H1 (cell line): ENCODE results near the gene PPP1R15B. TPM values are rescaled to one million over a fixed set of nuclear protein-coding genes. Genes with fewer than 3 reads are reported as not detected.

Experiments used
- CTCF ChIA-PET: fragments of 300-600 bp; sonication (Branson Sonifier 250); formaldehyde crosslinking; loops from one replicate; lab custom pipeline; 2021; ENCODE audit not compliant: partially characterized antibody; lab: Charles Lee
- POLR2A ChIA-PET: fragments of 300-600 bp; sonication (Branson Sonifier 250); formaldehyde crosslinking; loops from one replicate; lab custom pipeline; 2021; ENCODE audit warnings: inconsistent platforms; ENCODE audit not compliant: partially characterized antibody; lab: Charles Lee
- DNase-seq, 2 experiments: peaks; one replicate each; pipeline versions ENCODE4 v3.0.0 to v3.0.0-alpha.2; 2010 to 2022; ENCODE audit warnings: low spot score in 2 of 2, low read depth in 1 of 2, mixed read lengths in 1 of 2
- FAIRE-seq: peaks from 2 replicates; lab custom pipeline; 2011; peaks lifted over from hg19 to GRCh38; lab: Jason Lieb, UNC
- H2AFZ ChIP-seq: 2 replicates; pipeline ENCODE4 v1.8.1; 2012; ENCODE audit warnings: low read length, inconsistent platforms
- H2AK5ac ChIP-seq: 2 replicates; pipeline ENCODE4 v1.6.1; 2013; ENCODE audit warnings: low read depth, low read length
- H2BK120ac ChIP-seq: replicated peaks from 2 replicates; pipeline ENCODE3; 2013; ENCODE audit warnings: low read depth, low read length, inconsistent platforms
- H2BK12ac ChIP-seq: 2 replicates; pipeline ENCODE4 v1.6.1; 2013; ENCODE audit warnings: low read depth, low read length
- H2BK15ac ChIP-seq: 2 replicates; pipeline ENCODE4 v1.6.1; 2013; ENCODE audit warnings: low read length
- H2BK20ac ChIP-seq: 2 replicates; pipeline ENCODE4 v1.6.1; 2013; ENCODE audit warnings: low read length
- H2BK5ac ChIP-seq: 2 replicates; pipeline ENCODE4 v1.6.1; 2013; ENCODE audit warnings: low read depth, low read length
- H3K14ac ChIP-seq: 2 replicates; pipeline ENCODE4 v1.6.1; 2013; ENCODE audit warnings: inconsistent platforms; ENCODE audit not compliant: insufficient read length
- H3K18ac ChIP-seq: 2 replicates; pipeline ENCODE4 v1.6.1; 2013; ENCODE audit warnings: low read length; ENCODE audit errors: extremely low read depth
- H3K23ac ChIP-seq: 2 replicates; pipeline ENCODE4 v1.6.1; 2013; ENCODE audit warnings: inconsistent platforms; ENCODE audit not compliant: insufficient read length
- H3K23me2 ChIP-seq: 2 replicates; pipeline ENCODE4 v1.6.1; 2013; ENCODE audit warnings: low read depth, low read length
- H3K27ac ChIP-seq: 2 replicates; pipeline ENCODE4 v1.6.1; 2011; ENCODE audit warnings: low read depth, low read length, inconsistent platforms
- H3K27me3 ChIP-seq, 4 experiments: replicated peaks in 1 of 4; 1 replicate in 1 of 4; 2 replicates in 3 of 4; pipeline versions ENCODE4 v1.6.1 to v1.8.1; 2011 to 2013; ENCODE audit warnings: low read length in 3 of 4, mild to moderate bottlenecking in 3 of 4, inconsistent platforms in 2 of 4, mixed read lengths in 2 of 4, moderate library complexity in 1 of 4; ENCODE audit not compliant: control insufficient read depth in 3 of 4, insufficient read depth in 3 of 4; ENCODE audit errors: extremely low read depth in 1 of 4
- H3K36me3 ChIP-seq, 4 experiments: 2 replicates each; pipeline versions ENCODE4 v1.6.1 to v1.8.1; 2011 to 2013; ENCODE audit warnings: mild to moderate bottlenecking in 4 of 4, low read length in 3 of 4, moderate library complexity in 2 of 4, control low read depth in 1 of 4, inconsistent platforms in 1 of 4; ENCODE audit not compliant: insufficient read depth in 4 of 4, control insufficient read depth in 2 of 4
- H3K4ac ChIP-seq: replicated peaks from 2 replicates; pipeline ENCODE3; 2013; ENCODE audit warnings: low read length, low read depth, mixed read lengths, inconsistent platforms; ENCODE audit not compliant: insufficient read length
- H3K4me1 ChIP-seq, 4 experiments: replicated peaks in 1 of 4; 1 replicate in 1 of 4; 2 replicates in 3 of 4; pipeline versions ENCODE4 v1.6.1 to v1.8.1; 2011 to 2013; ENCODE audit warnings: low read length in 3 of 4, inconsistent platforms in 2 of 4, mixed read lengths in 1 of 4; ENCODE audit not compliant: insufficient read depth in 4 of 4, control insufficient read depth in 3 of 4
- H3K4me2 ChIP-seq, 2 experiments: 2 replicates each; pipeline versions ENCODE4 v1.6.1 to v1.8.1; 2011 to 2013; ENCODE audit warnings: low read depth in 2 of 2, low read length in 2 of 2, control low read depth in 1 of 2, inconsistent platforms in 1 of 2, mild to moderate bottlenecking in 1 of 2; ENCODE audit not compliant: insufficient read depth in 1 of 2
- H3K4me3 ChIP-seq, 4 experiments: fragments of 200-600, 300-600 bp in 1 of 4; sonication (generic), shearing (Covaris generic), sonication (Bioruptor Twin) in 1 of 4; 2 replicates each; pipeline versions ENCODE4 v1.5.1 to v1.8.1; 2011 to 2016; ENCODE audit warnings: low read length in 4 of 4, low read depth in 3 of 4, control low read depth in 2 of 4, inconsistent platforms in 2 of 4, mild to moderate bottlenecking in 2 of 4, mixed read lengths in 1 of 4, moderate library complexity in 1 of 4; ENCODE audit not compliant: insufficient read depth in 2 of 4; ENCODE audit errors: extremely low read depth in 1 of 4
- H3K56ac ChIP-seq: replicated peaks from 2 replicates; pipeline ENCODE3; 2013; ENCODE audit warnings: low read depth, mild to moderate bottlenecking, mixed read lengths, low read length, inconsistent platforms; ENCODE audit not compliant: insufficient read length
- H3K79me1 ChIP-seq: 2 replicates; pipeline ENCODE4 v1.6.1; 2013; ENCODE audit warnings: low read depth, low read length, control low read depth
- H3K79me2 ChIP-seq, 2 experiments: 2 replicates each; pipeline versions ENCODE4 v1.6.1 to v1.8.1; 2012 to 2013; ENCODE audit warnings: low read length in 2 of 2, mild to moderate bottlenecking in 2 of 2, inconsistent platforms in 1 of 2; ENCODE audit not compliant: insufficient read depth in 2 of 2, control insufficient read depth in 1 of 2
- H3K9ac ChIP-seq, 4 experiments: replicated peaks in 1 of 4; 1 replicate in 1 of 4; 2 replicates in 3 of 4; pipeline versions ENCODE4 v1.6.1 to v1.8.1; 2011 to 2013; ENCODE audit warnings: low read depth in 3 of 4, low read length in 3 of 4, control low read depth in 2 of 4, mild to moderate bottlenecking in 2 of 4, moderate library complexity in 2 of 4, inconsistent platforms in 1 of 4; ENCODE audit errors: extremely low read depth in 1 of 4
- H3K9me3 ChIP-seq, 2 experiments: 2 replicates each; pipeline versions ENCODE4 v1.6.1 to v1.8.1; 2012 to 2013; ENCODE audit warnings: mild to moderate bottlenecking in 2 of 2, moderate library complexity in 2 of 2, control low read depth in 1 of 2, inconsistent platforms in 1 of 2, low read depth in 1 of 2, low read length in 1 of 2, mixed read lengths in 1 of 2; ENCODE audit not compliant: insufficient read depth in 2 of 2
- H4K20me1 ChIP-seq, 2 experiments: replicated peaks in 1 of 2; 2 replicates each; pipeline versions ENCODE3 to v1.8.1; 2011 to 2013; ENCODE audit warnings: inconsistent platforms in 2 of 2, low read length in 2 of 2, mild to moderate bottlenecking in 1 of 2; ENCODE audit not compliant: insufficient read depth in 2 of 2, control insufficient read depth in 1 of 2
- H4K5ac ChIP-seq: 2 replicates; pipeline ENCODE4 v1.6.1; 2013; ENCODE audit warnings: low read length, low read depth, mixed read lengths, inconsistent platforms; ENCODE audit not compliant: insufficient read length
- H4K8ac ChIP-seq: 2 replicates; pipeline ENCODE4 v1.8.0; 2013; ENCODE audit warnings: mild to moderate bottlenecking, moderate library complexity, low read length, inconsistent platforms; ENCODE audit not compliant: insufficient read depth; ENCODE audit errors: extremely low read depth
- H4K91ac ChIP-seq: replicated peaks from 2 replicates; pipeline ENCODE3; 2013; ENCODE audit warnings: low read length, mixed read lengths, inconsistent platforms; ENCODE audit not compliant: insufficient read length
- BRCA1 ChIP-seq: IDR thresholded peaks from 2 replicates; pipeline ENCODE4 v1.6.1; 2012; ENCODE audit warnings: low read depth, low read length, improper control_type of control experiment
- CBX8 ChIP-seq: fragments of 300-800, 300-1000 bp; sonication (generic); IDR thresholded peaks from 2 replicates; pipeline ENCODE4 v1.7.1; 2016; ENCODE audit warnings: low read depth, low read length, borderline replicate concordance
- EP300 ChIP-seq, 2 experiments: IDR thresholded peaks; 1 replicate in 1 of 2; 2 replicates in 1 of 2; pipeline ENCODE4 v1.6.1; 2011 to 2012; ENCODE audit warnings: low read depth in 2 of 2, low read length in 2 of 2, mild to moderate bottlenecking in 2 of 2, borderline replicate concordance in 1 of 2, inconsistent platforms in 1 of 2, moderate library complexity in 1 of 2
- KDM1A ChIP-seq: fragments of 200-600, 300-600 bp; sonication (generic); IDR thresholded peaks from 2 replicates; pipeline ENCODE4 v1.7.1; 2016; ENCODE audit warnings: mild to moderate bottlenecking, low read length, borderline replicate concordance
- RFX5 ChIP-seq: IDR thresholded peaks from 2 replicates; pipeline ENCODE4 v1.6.1; 2011; ENCODE audit warnings: low read depth, low read length, improper control_type of control experiment, borderline replicate concordance
- RNF2 ChIP-seq: fragments of 200-900, 300-1000 bp; sonication (generic); IDR thresholded peaks from 2 replicates; pipeline ENCODE4 v1.7.1; 2016; ENCODE audit warnings: borderline replicate concordance, low read depth, mild to moderate bottlenecking, antibody characterized with exemption, low read length; ENCODE audit not compliant: poor library complexity, severe bottlenecking; ENCODE audit errors: missing control alignments
- RXRA ChIP-seq: IDR thresholded peaks from 2 replicates; pipeline ENCODE4 v1.6.1; 2011; ENCODE audit warnings: low read depth, mild to moderate bottlenecking, low read length, moderate library complexity; ENCODE audit not compliant: insufficient read depth
- SP2 ChIP-seq: IDR thresholded peaks from 2 replicates; pipeline ENCODE4 v1.6.1; 2012; ENCODE audit warnings: mild to moderate bottlenecking, low read length, inconsistent platforms
- SUZ12 ChIP-seq: fragments of 200-600 bp; sonication (generic); IDR thresholded peaks from 2 replicates; pipeline ENCODE4 v1.6.1; 2012; ENCODE audit warnings: mild to moderate bottlenecking, inconsistent platforms, low read length, moderate library complexity, mixed read lengths
- polyA plus RNA-seq, 7 experiments: library from polyadenylated mRNA; depleted of rRNA in 3 of 7; stranded (reverse) in 5 of 7; unstranded in 2 of 7; fragments of >200 nt in 5 of 7; fragments of 200-250 nt in 2 of 7; gene quantifications; 1 replicate in 5 of 7; 2 replicates in 1 of 7; 4 replicates in 1 of 7; pipeline versions ENCODE4 v1.2.1 to v1.2.3, GENCODE V29; 2011 to 2013; ENCODE audit warnings: missing spikeins in 2 of 7, mixed read lengths in 2 of 7
- total RNA-seq: library from RNA; stranded (reverse); fragmentation: NEBNext Ultra II Directional; extraction: Animal tissue kit (Norgen Biotek cat#: 25700); gene quantifications from 2 replicates; pipeline ENCODE4 v1.2.1, GENCODE V29; 2021

Gene PPP1R15B
- total and polyA plus RNA-seq, 2 of the 8 experiments (the other 6 are each of a cell fraction or from before 2014, with no cell fraction given): 14.4 to 72.2 TPM

- TF ChIP-seq KDM1A (no peak), CBX8 (no peak), RFX5 (no peak), RNF2 (no peak), RXRA (no peak), EP300 (IDR thresholded peaks at IDR 0.05; ENCODE audit: borderline replicate concordance in 1 of 2, low read depth in 2 of 2, low read length in 2 of 2) (no peak), SP2 (no peak), BRCA1 (no peak), SUZ12 (no peak)
- TF ChIP-seq, all 59 proteins: peak for 0
- Histone ChIP-seq H3K4ac (no peak overlapping the region), H4K20me1 (no peaks in the 10 kb centered on the region)
Measured at GRCh38 chr1:204391629-204392028, 20.0 kb downstream of the PPP1R15B start.

More at GRCh38 chr1:204391629-204392028, 20.0 kb downstream of the PPP1R15B start:
- Histone ChIP-seq H2BK12ac (no peak overlapping the region), H2BK20ac (no peak overlapping the region), H2BK5ac (no peak overlapping the region), H3K27ac (no peak overlapping the region), H4K8ac (no peak overlapping the region), H3K4me1 (no peaks in the 10 kb centered on the region), H3K4me2 (no peak overlapping the region), H3K23me2 (no peaks in the 10 kb centered on the region), H3K9ac (no peak overlapping the region), H4K91ac (no peak overlapping the region), H2AK5ac (no peak overlapping the region), H4K5ac (no peak overlapping the region), H2BK120ac (no peak overlapping the region), H3K9me3 (no peaks in the 10 kb centered on the region), H3K14ac (no peak overlapping the region), H3K27me3 (no peaks in the 10 kb centered on the region; a peak in 1 of 7 replicates), H3K56ac (no peak overlapping the region), H3K4me3 (no peak overlapping the region), H2AFZ (no peak overlapping the region), H3K18ac (no peak overlapping the region), H3K36me3 (no peaks in the 10 kb centered on the region; a peak in 1 of 8 replicates), H3K23ac (no peak overlapping the region), H3K79me1 (no peaks in the 10 kb centered on the region), H3K79me2 (no peaks in the 10 kb centered on the region), H2BK15ac (no peak overlapping the region)
- CTCF ChIA-PET: interaction anchor here (0.7 to 1.2 kb wide), 3 partner anchors 28 to 56 kb away, joined by 3 read pairs; no protein-coding TSS in a partner anchor
- FAIRE-seq (no peak), DNase-seq (no peak)
- POLR2A ChIA-PET: interaction anchor here (2.3 kb wide), 1 partner anchor 13 kb away, joined by 5 read pairs; no protein-coding TSS in a partner anchor
